ENCODE data around the gene TRAF1.

TRAF1 gene

GRCh38 chr9:120854596-120855327 lies 71.8 kb downstream of the TRAF1 start:
- TF ChIP-seq CTCF (IDR thresholded peaks at IDR 0.05; ENCODE audit: low read depth, low read length), result no peak
- DNase-seq (ENCODE audit: low read depth in 2 of 2), result no peak
- H3K4me3 ChIP-seq (replicated peaks in 1 of 2; ENCODE audit: low read depth in 2 of 2, low read length in 2 of 2), result no peak overlapping the region

GRCh38 chr9:120853198-120853597 lies 73.4 kb downstream of the TRAF1 start:
- DNase-seq (ENCODE audit: low read depth in 2 of 2), result no peak
- H3K4me3 ChIP-seq (replicated peaks in 1 of 2; ENCODE audit: low read depth in 2 of 2, low read length in 2 of 2), result no peak overlapping the region
- no peak for TF ChIP-seq CTCF (IDR thresholded peaks at IDR 0.05; ENCODE audit: low read depth, low read length)
